Activated naive CD4-positive, alpha-beta T cell treated with anti-CD3 and anti-CD28 coated beads, Interleukin-2, amount 10 ng/mL, durations not matched to agents 7 days and 5 days (primary cell): ENCODE measurements around the gene IZUMO2.
"Not testable (repeated sequence)": the region's sequence is repeated elsewhere in the genome, so short reads cannot be mapped to it uniquely, and the experiment has no call there.

ENCODE experiments used
- CTCF ChIA-PET: fragments of 350-600 bp; sonication (Branson Sonifier 250); formaldehyde crosslinking; loops from one replicate; lab custom pipeline; 2021; ENCODE audit warnings: antibody characterized with exemption; lab: Charles Lee
- DNase-seq: peaks from one replicate; pipeline ENCODE4 v3.0.0-alpha.2; 2020
- H3K27ac Mint-ChIP-seq: one replicate; pipeline ENCODE4 v1.8.0; 2021; ENCODE audit warnings: mild to moderate bottlenecking, moderate library complexity, mixed read lengths
- H3K27me3 Mint-ChIP-seq: one replicate; pipeline ENCODE4 v1.8.0; 2021; ENCODE audit warnings: mild to moderate bottlenecking, mixed read lengths
- H3K36me3 Mint-ChIP-seq: one replicate; pipeline ENCODE4 v1.8.0; 2021; ENCODE audit warnings: mixed read lengths
- H3K4me1 Mint-ChIP-seq: one replicate; pipeline ENCODE4 v1.8.0; 2021; ENCODE audit warnings: mixed read lengths
- H3K4me3 Mint-ChIP-seq: one replicate; pipeline ENCODE4 v1.8.0; 2021; ENCODE audit warnings: mild to moderate bottlenecking, moderate library complexity, mixed read lengths
- H3K9me3 Mint-ChIP-seq: one replicate; pipeline ENCODE4 v1.8.0; 2021; ENCODE audit warnings: mixed read lengths

IZUMO2 gene

GRCh38 chr19:50173127-50173526 is 10.0 kb upstream of the IZUMO2 start:
- Mint-ChIP-seq H3K36me3 (no peaks in the 10 kb centered on the region), H3K27ac (no peak overlapping the region), H3K27me3 (no peaks in the 10 kb centered on the region), H3K4me3 (no peak overlapping the region), H3K9me3 (peaks cover 2% of the 10 kb centered on the region), H3K4me1 (peaks cover 2% of the 10 kb centered on the region)
- CTCF ChIA-PET, result no interaction called here
- peak; percentile 37 for DNase-seq

- H3K36me3 Mint-ChIP-seq, result no peaks in the 10 kb centered on the region
- no peak for DNase-seq
- peaks cover 2% of the 10 kb centered on the region for H3K9me3 Mint-ChIP-seq
- CTCF ChIA-PET, result interaction anchor here (0.6 kb wide), 1 partner anchor 11 kb away, joined by 3 read pairs; no protein-coding TSS in a partner anchor
- H3K4me3 Mint-ChIP-seq, result no peak overlapping the region
- H3K4me1 Mint-ChIP-seq, result peaks cover 2% of the 10 kb centered on the region
- no peak overlapping the region for H3K27ac Mint-ChIP-seq
- H3K27me3 Mint-ChIP-seq, result no peaks in the 10 kb centered on the region
These were observed 9.6 kb upstream of the IZUMO2 start for GRCh38 chr19:50172726-50173125.

- peaks cover 2% of the 10 kb centered on the region for H3K9me3 Mint-ChIP-seq
- peaks cover 2% of the 10 kb centered on the region for H3K4me1 Mint-ChIP-seq
- H3K36me3 Mint-ChIP-seq, result no peaks in the 10 kb centered on the region
- H3K27ac Mint-ChIP-seq, result no peak overlapping the region
- CTCF ChIA-PET, result interaction anchor here (0.7 kb wide), 1 partner anchor 924 kb away, joined by 3 read pairs; no protein-coding TSS in a partner anchor
- no peaks in the 10 kb centered on the region for H3K27me3 Mint-ChIP-seq
- H3K4me3 Mint-ChIP-seq, result no peak overlapping the region
- no peak for DNase-seq
These were observed 8.7 kb upstream of the IZUMO2 start for GRCh38 chr19:50171752-50172151.

- no peaks in the 10 kb centered on the region for H3K36me3 Mint-ChIP-seq
- no peak overlapping the region for H3K4me3 Mint-ChIP-seq
- CTCF ChIA-PET, result no interaction called here
- peaks cover 6% of the 10 kb centered on the region for H3K27me3 Mint-ChIP-seq
- H3K4me1 Mint-ChIP-seq, result no peaks in the 10 kb centered on the region
- no peaks in the 10 kb centered on the region for H3K9me3 Mint-ChIP-seq
- no peak overlapping the region for H3K27ac Mint-ChIP-seq
- no peak for DNase-seq
These were observed 4.2 kb upstream of the IZUMO2 start for GRCh38 chr19:50167314-50167721.

GRCh38 chr19:50159078-50159477 is 4.0 kb downstream of the IZUMO2 start:
- peaks cover 3% of the 10 kb centered on the region for H3K9me3 Mint-ChIP-seq
- no peaks in the 10 kb centered on the region for H3K36me3 Mint-ChIP-seq
- H3K4me3 Mint-ChIP-seq, result no peak overlapping the region
- CTCF ChIA-PET, result no interaction called here
- H3K27me3 Mint-ChIP-seq, result peaks cover 15% of the 10 kb centered on the region
- no peak overlapping the region for H3K27ac Mint-ChIP-seq
- no peaks in the 10 kb centered on the region for H3K4me1 Mint-ChIP-seq
- DNase-seq, result no peak

- Mint-ChIP-seq H3K9me3 (peaks cover 3% of the 10 kb centered on the region), H3K27ac (no peak overlapping the region), H3K36me3 (no peaks in the 10 kb centered on the region), H3K4me1 (no peaks in the 10 kb centered on the region), H3K4me3 (no peak overlapping the region), H3K27me3 (peaks cover 16% of the 10 kb centered on the region)
- no peak for DNase-seq
- CTCF ChIA-PET, result no interaction called here
These were observed 4.5 kb downstream of the IZUMO2 start for GRCh38 chr19:50158577-50158976.

GRCh38 chr19:50155520-50156109 is 7.5 kb downstream of the IZUMO2 start:
- CTCF ChIA-PET, result no interaction called here
- no peak for DNase-seq

GRCh38 chr19:50154529-50154928 is 8.6 kb downstream of the IZUMO2 start:
- Mint-ChIP-seq H3K36me3 (no peaks in the 10 kb centered on the region), H3K4me3 (no peak overlapping the region), H3K4me1 (no peaks in the 10 kb centered on the region), H3K27me3 (peaks cover 9% of the 10 kb centered on the region), H3K27ac (no peak overlapping the region), H3K9me3 (peaks cover 3% of the 10 kb centered on the region)
- no peak for DNase-seq
- CTCF ChIA-PET, result no interaction called here

More at GRCh38 chr19:50155520-50156109, 7.5 kb downstream of the IZUMO2 start:
- H3K36me3 Mint-ChIP-seq, result no peaks in the 10 kb centered on the region
- no peak overlapping the region for H3K4me3 Mint-ChIP-seq
- H3K9me3 Mint-ChIP-seq, result peaks cover 3% of the 10 kb centered on the region
- H3K27ac Mint-ChIP-seq, result no peak overlapping the region
- H3K4me1 Mint-ChIP-seq, result no peaks in the 10 kb centered on the region
- peaks cover 10% of the 10 kb centered on the region for H3K27me3 Mint-ChIP-seq

- Mint-ChIP-seq H3K9me3 (peaks cover 9% of the 10 kb centered on the region), H3K4me3 (no peak overlapping the region), H3K36me3 (no peaks in the 10 kb centered on the region), H3K27ac (no peak overlapping the region), H3K27me3 (peaks cover 14% of the 10 kb centered on the region), H3K4me1 (peaks cover 5% of the 10 kb centered on the region)
- CTCF ChIA-PET, result no interaction called here
- no peak for DNase-seq
These were observed 10.5 kb downstream of the IZUMO2 start for GRCh38 chr19:50152578-50152977.

- no peak overlapping the region for H3K4me3 Mint-ChIP-seq
- CTCF ChIA-PET, result interaction anchor here (1.3 to 2.0 kb wide), 2 partner anchors 13 to 111 kb away, joined by 3 to 8 read pairs; no protein-coding TSS in a partner anchor
- peaks cover 22% of the 10 kb centered on the region for H3K27me3 Mint-ChIP-seq
These were observed 14.6 kb downstream of the IZUMO2 start for GRCh38 chr19:50148528-50148927.

GRCh38 chr19:50147462-50148423 is 15.3 kb downstream of the IZUMO2 start:
- Mint-ChIP-seq H3K27ac (no peak overlapping the region), H3K4me3 (peak overlapping the region; percentile 72)
- CTCF ChIA-PET, result interaction anchor here (1.3 to 2.0 kb wide), 2 partner anchors 12 to 111 kb away, joined by 3 to 8 read pairs; no protein-coding TSS in a partner anchor

More at GRCh38 chr19:50148528-50148927, 14.6 kb downstream of the IZUMO2 start:
- Mint-ChIP-seq H3K9me3 (peaks cover 6% of the 10 kb centered on the region), H3K4me1 (peaks cover 8% of the 10 kb centered on the region), H3K36me3 (no peaks in the 10 kb centered on the region), H3K27ac (no peak overlapping the region)
- DNase-seq, result no peak

GRCh38 chr19:50141921-50142320 is 21.2 kb downstream of the IZUMO2 start:
- H3K4me1 Mint-ChIP-seq, CTCF ChIA-PET, H3K9me3 Mint-ChIP-seq, DNase-seq, H3K36me3 Mint-ChIP-seq, H3K27ac Mint-ChIP-seq, H3K4me3 Mint-ChIP-seq, H3K27me3 Mint-ChIP-seq: not testable (repeated sequence)

More at GRCh38 chr19:50147462-50148423, 15.3 kb downstream of the IZUMO2 start:
- peaks cover 6% of the 10 kb centered on the region for H3K9me3 Mint-ChIP-seq
- H3K36me3 Mint-ChIP-seq, result no peaks in the 10 kb centered on the region
- peak; percentile 75 for DNase-seq
- H3K27me3 Mint-ChIP-seq, result peaks cover 22% of the 10 kb centered on the region
- H3K4me1 Mint-ChIP-seq, result peaks cover 8% of the 10 kb centered on the region

- H3K9me3 Mint-ChIP-seq, H3K4me1 Mint-ChIP-seq, H3K27ac Mint-ChIP-seq, DNase-seq, H3K36me3 Mint-ChIP-seq, H3K4me3 Mint-ChIP-seq, CTCF ChIA-PET, H3K27me3 Mint-ChIP-seq: not testable (repeated sequence)
These were observed 22.8 kb downstream of the IZUMO2 start for GRCh38 chr19:50140118-50140845.
